COR-L47 (cell line): Measurements from ENCODE around the gene SNTG2.

Experiments used
- DNase-seq: peaks from one replicate; lab custom pipeline; 2025; lab: John Stamatoyannopoulos, UW

The SNTG2 gene

DNA sequence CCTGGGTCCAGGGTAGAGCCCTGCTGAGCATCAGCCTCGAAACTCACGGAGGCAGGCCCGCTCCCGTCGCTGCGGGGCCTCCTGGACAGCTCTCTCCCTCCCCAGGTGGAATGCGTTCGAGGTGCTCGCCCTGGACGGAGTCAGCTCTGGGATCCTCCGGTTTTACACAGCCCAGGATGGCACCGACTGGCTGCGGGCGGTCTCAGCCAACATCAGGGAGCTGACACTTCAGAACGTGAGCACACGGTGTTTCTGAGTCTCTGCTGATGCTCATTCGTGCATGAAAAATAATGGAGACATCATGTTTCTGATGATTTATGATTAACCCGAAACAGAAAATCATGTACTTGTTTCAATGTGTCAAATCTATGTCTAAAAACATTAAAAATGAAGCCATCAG, 287.1 kb downstream of the SNTG2 start:
- DNase-seq: no peak

DNA sequence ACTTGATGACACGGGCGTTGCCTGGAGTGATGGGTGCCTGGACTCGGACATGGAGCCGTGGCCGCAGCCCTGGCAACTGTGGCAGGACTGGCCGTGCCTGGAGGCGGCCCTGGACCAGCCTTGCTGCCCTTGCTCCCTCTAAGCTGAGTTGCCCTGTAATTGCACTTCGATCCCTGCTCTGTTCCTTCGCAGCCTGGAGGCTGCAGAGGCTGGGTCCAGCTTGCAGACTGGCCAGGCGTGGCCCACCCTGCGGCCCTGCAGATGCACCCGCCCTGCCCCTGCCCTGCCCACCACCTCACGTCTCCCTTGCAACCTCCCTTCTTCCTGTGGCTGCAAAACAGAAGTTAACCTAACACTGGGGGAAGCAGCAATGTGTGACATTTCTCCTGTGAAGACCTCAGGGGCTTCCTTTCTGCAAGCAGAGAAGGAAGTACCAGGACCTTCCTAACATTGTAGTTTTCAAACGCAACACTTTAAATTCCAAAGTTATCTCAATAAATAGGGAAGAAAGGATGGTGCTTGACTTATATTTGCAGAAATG, 288.0 kb downstream of the SNTG2 start:
- no peak for DNase-seq

DNA sequence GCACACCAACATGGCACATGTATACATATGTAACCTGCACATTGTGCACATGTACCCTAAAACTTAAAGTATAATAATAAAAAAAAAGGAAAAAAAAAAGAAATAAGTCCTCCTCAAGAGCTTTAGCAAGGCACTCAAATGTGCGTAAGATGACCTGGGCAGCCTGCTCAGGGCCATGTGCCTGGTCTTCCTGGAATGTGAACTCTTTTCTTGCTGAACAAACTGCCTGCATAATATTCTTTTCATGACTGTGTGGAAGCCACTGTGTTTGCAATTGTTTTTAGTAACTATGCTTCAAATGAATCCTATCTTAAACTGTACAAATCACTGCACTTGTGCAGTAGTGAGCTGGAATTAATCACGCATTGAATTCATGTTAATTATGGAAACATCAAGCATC, 294.5 kb downstream of the SNTG2 start:
- no peak for DNase-seq

DNA sequence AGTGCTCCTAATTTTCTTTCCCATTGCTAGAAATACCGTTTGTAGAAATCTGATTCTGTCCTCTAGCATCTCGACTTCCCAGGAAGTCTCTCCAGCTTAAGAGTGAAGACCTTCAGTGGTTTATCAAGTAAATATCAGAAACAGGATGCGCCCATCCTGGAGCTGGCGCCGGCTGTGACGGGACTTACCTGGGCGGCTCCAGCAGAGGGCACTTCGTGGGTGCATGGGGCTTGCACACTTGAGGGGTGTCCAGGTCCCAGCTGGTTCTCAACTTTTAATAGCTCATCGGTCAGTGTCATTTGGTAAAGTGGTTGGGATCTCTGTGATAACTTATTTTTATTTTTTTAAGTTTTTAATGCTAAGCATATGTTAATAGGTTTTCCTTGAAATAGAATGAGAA, 295.6 kb downstream of the SNTG2 start:
- no peak for DNase-seq

GRCh38 chr2:1246991-1247390, 296.3 kb downstream of the SNTG2 start:
- no peak for DNase-seq

DNA sequence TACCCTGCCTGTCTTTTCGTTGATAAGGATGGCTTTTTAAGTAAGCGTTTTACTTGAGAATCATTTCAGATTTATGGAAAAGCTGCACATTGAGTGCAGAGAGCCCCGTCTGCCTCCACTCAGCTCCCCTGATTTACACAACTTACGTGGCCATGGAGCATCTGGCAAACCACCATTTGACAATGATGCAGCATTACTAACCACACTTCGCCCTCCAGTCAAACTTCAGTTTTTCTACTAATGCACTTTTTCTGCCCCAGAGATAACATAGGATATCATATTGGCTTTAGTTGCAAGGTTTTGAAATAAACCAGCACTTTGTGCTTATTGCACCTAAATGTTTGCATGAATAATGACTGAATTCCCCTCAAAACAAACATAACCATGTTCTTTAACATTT, 297.5 kb downstream of the SNTG2 start:
- DNase-seq: no peak

GRCh38 chr2:1249897-1250687, 299.4 kb downstream of the SNTG2 start:
- DNase-seq: no peak

DNA sequence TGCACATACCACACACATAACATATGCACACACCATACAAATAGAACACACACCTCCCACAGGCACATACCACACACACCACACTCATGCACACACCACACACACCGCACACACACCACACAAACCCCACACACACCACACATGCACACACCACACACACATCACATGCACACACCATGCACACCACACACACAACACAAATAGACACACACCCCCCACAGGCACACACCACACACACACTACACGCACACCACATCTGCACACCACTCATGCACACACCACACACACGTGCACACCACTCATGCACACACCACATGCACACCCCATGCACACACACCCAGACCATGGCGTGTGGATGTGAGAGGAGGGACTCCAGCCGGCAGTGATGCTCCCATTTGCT, 300.9 kb downstream of the SNTG2 start:
- DNase-seq: no peak

DNA sequence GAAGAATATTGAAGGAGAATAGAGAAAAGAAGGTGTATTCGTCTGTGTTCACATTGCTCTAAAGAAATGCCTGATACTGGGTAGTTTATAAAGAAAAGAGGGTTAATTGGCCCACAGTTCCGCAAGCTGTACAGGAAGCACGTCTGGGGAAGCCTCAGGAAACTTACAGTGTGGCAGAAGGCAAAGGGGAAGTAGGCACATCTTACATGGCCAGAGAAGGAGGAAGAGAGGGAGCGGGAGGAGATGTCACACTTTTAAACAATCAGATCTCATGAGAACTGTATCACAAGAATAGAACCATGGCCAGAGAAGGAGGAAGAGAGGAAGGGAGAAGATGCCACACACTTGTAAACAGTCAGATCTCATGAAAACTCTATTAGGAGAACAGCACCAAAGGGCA, 303.0 kb downstream of the SNTG2 start:
- no peak for DNase-seq

DNA sequence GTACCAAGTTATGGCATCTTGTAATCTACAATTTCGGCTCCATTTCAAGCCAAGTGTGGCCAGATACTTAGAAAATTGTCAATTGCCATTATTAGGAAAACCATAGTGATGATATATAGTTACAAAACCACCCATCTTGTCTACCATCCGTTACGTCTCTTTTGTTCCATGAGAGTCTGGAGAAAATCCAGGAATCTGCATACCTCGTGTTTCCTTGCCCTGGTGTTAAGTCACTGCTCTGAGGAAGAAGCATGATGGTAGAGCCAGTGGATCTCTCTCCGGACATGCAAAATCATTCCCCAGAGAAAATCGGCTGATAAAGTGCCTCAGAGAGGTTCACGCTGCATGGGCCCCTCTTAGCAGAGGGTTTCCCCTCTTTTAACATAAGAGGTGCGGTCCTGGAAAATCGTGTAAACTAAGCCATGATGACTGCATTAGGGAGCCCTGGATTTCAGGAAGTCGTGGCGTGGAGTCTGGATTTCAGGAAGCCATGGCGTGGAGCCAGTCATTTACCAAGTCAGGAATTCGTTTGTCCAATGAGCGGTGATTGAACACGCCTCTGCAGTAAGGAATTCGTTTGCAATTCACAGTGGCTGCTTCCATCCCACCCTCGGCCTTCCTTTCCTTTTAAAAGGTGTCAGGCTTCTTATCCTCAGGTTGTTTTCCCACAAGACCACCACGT, 304.2 kb downstream of the SNTG2 start:
- DNase-seq: no peak

DNA sequence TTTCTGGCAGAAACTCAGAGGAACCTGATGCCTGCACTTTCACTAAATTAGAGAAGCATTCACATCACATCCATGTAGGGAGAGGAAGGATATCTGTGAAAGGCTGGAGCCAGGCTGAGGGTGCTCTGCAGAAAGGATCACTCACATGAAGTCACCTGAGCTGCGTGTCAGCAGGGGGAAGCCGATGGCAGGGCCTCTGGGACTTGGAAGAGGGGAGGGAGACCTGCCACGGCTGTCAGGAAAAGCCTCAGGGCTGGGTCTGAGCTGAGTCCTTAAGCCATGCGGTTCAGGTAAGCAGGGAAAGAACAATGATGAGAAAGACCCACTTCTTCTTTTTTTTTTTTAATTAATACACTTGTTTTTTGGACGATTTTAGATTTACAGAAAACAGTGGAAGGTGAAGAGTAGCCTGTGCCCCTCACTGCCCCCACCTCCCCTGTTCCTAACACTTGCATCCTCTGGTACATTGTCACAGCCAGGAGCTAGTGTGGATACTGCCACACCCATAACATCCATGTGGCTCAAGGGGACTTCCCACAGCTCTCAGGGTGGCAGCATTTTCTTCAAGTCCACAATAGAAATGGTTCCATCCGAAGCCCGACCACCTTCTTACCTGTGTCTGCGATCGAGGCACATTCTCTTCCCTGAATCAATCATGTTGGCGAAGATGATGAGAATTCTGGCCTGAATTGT, 306.1 kb downstream of the SNTG2 start:
- DNase-seq: no peak

- DNase-seq: no peak
Observed at GRCh38 chr2:1257334-1257733, 306.7 kb downstream of the SNTG2 start.

DNA sequence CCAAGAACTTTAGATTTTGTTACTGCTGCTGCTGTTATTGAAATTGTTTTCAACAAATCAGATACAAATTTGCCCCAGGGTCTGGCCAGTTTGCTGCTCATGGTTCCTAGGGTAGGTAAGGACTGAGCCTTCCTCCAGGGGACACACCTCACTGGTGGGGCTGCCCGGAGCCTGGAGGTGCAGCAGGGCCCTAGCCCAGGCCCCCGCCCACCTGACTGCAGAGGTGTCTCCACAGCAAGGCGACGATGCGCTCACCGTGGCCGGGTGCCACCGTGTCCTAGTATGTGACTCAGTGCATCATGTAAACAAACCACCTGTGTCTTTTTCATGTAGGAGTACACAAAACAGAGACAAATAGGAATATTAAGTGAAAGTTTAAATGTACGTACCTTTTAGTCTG, 309.1 kb downstream of the SNTG2 start:
- DNase-seq: no peak

GRCh38 chr2:1262609-1263008, 312.0 kb downstream of the SNTG2 start:
- DNase-seq: no peak

DNA sequence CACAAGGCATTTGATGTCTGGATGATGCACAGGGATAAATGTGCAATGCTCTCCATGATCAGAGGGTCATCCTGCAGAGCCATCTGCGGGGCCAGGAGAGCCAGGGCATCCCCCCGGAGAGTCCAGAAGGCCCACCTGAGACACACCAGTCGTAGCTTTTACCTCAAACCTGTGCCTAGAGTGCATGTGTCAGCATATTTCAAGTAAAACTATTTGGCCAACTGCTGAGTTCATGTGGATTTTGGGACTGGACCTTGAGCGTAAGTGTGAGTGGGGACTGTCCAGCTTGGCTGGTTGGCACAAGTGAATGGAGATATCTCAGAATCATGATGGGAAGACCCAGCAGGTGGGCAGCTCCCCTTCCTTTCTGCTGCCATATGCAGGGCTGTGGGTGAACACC, 314.8 kb downstream of the SNTG2 start:
- no peak for DNase-seq

DNA sequence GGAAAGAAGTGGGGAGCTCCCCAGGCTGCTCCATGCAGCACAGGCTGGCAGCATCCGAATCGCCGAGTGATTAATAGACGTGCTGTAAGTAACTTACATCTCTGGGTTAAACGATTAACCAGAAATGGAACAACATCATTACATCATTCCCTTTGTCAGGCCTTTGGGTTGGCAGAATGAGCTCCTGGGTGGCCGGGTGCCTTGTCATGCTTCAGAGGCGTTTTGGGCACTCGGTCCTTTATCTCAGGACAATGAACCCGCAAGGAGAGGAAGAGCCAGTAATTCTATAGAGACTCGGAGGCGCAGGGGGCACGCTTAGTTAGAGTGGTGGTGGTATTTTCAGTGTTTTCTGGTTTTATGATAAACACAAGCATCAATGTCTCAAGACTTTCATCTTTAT, 315.7 kb downstream of the SNTG2 start:
- no peak for DNase-seq

- no peak for DNase-seq
Observed at GRCh38 chr2:1268034-1268433, 317.4 kb downstream of the SNTG2 start.

- DNase-seq: no peak
Observed at GRCh38 chr2:1269812-1270211, 319.2 kb downstream of the SNTG2 start.

- peak; percentile 64 for DNase-seq
Observed at GRCh38 chr2:1272835-1273234, 322.2 kb downstream of the SNTG2 start.

GRCh38 chr2:1277634-1278033, 327.0 kb downstream of the SNTG2 start:
- DNase-seq: no peak

- DNase-seq: no peak
Observed at GRCh38 chr2:1278125-1278524, 327.5 kb downstream of the SNTG2 start.

GRCh38 chr2:1278861-1279260, 328.2 kb downstream of the SNTG2 start:
- no peak for DNase-seq

GRCh38 chr2:1282552-1282951, 331.9 kb downstream of the SNTG2 start:
- DNase-seq: no peak
